HG03175 (cell line): ENCODE results near the gene KCTD15.
"Not testable (repeated sequence)": the region's sequence is repeated elsewhere in the genome, so short reads cannot be mapped to it uniquely, and the experiment has no call there.

Experiments
- ATAC-seq: cut with Tn5 transposase; IDR thresholded peaks from one replicate; pipeline ENCODE4 v1.9.1; 2021; ENCODE audit warnings: mild to moderate bottlenecking, moderate library complexity; ENCODE audit not compliant: unreplicated experiment

The KCTD15 gene

DNA sequence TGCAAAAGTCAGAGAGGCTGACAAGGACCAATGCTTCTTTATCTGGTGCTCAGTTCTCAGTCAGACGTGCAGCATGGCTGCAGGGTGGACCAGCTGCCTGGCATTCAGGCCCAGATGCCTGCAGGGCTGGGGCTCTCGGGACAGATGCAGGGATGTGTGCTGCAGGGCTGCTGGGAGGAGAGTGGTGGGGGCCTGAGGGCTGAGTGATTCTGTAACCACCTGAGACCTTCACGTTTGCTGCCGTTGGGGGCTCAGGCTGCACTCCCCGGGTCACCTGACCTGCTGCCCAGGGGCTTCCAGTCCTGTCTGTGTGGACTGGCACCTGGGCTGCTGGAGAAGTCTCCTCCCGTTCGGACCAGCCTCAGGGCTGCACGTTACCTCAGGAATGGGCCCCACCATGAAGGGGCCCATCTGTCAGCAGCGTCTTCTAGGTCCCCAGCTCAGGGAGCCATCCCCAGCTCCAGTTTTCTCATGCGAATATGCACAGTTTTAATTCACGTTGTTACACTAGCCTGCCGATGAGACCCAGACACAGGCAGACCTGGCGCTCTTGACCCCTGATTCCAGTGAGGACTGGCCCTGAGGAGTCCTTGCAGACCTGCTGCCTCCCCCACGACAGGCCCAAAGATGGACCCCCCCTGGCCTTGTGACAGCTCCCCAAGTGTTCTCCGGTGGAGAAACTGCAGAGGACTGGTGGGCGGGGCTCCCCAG lies 16.9 kb downstream of the KCTD15 start:
- no peak for ATAC-seq

DNA sequence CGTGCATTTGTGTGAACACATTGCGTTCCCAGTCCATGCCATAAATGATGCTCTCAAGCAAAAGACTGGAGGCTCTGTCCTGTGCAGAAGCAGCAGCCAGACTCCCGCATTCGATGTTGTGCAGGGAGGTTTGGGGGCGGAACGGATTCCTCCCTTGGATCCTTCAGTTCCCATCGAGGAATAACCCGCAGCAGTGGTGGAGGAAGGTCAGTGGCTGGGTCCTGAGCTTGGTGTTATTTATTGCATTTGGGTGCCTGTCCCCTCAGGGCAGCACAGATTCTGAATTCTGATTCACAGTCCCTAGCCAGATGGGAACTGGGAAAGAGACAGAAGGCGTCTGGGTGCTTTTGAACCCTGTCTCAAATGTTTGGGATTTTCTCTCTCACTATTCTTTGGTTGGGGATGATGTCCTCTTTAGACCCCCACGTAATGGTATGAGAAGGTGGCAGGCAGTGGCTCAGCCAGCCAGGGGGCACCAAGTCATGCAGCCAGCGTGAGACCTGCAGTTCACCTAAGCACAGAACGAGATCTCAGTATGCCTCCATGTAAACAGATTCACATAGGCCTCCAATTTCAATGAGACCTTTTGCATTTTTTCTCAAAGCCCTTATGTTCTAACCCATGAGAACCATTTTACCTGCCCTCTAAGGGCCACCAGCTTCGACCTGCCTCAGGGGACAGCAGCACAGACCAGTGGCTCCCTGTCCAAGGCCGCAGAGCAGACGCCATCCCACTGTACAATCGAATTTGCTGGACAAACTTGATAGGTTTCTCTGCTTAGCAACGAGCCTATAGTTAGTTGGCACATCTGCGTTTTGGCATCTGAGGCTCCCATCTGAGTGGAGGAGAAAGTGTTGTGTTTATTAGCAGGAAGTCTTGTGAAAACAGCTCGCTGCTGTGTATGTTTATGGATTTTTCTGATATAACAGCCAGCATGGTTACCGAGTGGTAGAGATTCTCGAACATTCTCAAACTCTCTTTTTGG lies 17.8 kb downstream of the KCTD15 start:
- ATAC-seq = no peak

DNA sequence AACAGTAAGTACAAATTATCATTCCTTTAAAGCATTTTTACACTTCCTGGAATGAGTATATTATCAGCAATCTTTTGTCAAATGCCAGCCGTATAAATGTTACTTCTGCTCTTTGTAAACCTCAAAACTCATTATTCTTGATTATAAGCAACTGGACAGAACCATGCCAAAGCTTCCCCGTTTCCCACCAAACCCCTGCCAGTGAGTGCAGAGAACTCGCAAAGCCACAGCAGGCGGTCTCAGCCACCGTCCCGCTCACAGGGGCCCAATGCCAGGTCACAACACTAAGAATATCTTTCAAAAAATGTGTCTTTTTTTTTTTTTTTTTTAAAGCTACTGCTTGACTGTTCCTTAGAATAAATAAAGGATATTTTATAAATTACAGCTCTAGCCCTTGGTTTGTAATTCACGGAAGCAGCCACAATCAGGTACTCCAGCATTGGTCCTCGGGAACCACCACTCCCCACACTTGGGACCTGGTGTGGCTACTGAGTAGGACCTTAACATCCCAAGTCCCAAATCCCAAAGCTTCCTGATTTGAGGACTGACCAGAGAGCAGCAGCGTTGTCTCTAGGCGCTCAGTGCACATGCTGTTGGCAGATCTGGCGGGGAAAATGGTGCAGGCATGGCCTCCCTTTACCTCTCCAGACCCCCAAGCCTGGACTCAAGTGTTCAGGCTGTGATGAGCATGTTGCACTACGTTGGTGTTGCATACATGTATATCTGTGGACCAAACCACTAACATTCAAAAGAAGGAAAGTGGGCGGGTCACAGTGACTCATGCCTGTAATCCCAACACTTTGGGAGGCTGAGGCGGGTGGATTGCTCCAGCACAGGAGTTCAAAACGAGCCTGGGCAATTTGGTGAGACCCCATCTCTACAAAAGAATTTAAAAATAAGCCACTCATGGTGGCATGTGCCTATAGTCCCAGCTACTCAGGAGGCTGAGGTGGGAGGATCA lies 19.0 kb downstream of the KCTD15 start:
- ATAC-seq = no peak

DNA sequence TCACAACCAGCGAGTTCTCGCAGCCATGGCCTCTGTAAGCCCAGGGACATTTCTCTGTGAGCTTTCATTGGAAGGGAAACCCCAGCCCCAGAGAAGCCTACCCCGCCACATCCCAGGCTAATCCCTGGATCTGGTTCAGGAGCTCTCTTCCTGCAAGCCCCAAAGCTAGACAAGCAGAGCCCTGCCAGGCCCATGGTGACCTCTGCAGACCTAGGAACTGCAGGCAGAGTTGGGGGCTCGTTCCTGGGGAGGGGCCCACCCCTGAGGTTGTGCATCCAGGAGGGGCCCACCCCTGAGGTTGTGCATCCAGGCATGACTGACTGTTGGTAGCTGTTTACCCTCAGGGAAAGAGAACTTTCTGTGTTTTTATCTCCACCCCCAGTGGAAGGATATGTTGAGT lies 21.7 kb downstream of the KCTD15 start:
- ATAC-seq = no peak

- ATAC-seq = not testable (repeated sequence)
Measured at GRCh38 chr19:33819078-33819477, 22.4 kb downstream of the KCTD15 start.

DNA sequence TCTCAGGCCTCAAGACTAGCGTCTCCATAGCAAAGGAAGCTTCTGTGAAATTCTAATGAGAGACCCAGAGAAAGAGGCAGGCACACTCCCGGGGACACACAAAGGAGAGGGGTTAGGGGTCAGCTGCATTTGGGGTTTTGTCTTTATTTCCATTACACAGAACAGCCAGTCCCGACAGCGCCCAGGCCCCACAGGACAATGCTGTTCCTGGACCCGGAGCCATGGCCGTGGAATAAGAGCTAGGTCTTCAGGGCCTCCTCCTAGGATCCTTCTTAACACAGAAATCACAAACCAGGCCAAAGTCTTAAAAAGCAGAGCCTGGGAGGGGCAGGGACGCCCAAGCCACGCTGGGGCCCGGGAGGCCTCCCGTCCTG lies 22.8 kb downstream of the KCTD15 start:
- ATAC-seq = no peak

DNA sequence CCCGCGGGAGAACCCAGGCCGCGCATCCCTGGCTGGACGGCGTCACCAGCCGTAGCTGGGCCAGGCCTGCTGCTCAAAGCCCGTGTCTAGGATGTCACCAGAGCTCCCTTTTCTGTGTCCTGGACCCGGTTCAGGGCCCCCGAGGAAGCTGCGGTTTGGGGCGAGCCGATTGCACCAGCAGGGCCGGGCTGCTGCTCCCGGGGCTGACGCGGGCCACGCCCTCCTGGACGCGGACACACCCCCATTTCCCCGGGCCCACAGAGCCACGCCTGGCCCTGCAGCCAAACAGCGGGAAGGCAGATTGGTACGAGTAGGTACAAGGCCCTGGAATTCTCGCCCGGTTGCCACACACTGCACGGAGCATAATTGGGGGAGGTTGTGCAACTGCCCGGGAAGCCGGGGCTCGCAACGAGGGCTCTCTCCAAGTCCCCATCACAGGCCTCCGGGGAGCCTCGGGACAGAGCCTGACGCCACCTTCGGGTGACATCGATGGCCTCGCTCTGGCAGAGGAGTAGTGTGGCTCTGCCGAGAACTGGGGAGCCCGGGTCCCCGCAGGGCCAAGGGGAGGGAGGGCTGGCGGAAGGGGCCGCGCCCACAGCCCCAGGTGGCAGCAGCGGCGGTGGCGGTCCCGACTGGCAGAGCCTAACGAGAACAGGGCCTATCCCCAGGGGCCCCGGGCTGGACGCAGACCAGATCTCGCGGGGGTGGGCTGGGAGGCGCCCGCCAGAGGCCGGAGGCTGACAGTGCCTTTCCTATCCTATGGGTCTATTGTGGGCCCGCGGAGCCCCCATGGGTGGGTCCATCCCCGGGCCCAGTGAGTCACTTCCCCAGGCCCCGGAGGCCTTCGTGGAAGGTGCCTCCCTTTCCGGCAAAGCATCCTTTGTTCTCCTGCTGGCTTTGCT lies 23.5 kb downstream of the KCTD15 start:
- peak; percentile 49 for ATAC-seq

DNA sequence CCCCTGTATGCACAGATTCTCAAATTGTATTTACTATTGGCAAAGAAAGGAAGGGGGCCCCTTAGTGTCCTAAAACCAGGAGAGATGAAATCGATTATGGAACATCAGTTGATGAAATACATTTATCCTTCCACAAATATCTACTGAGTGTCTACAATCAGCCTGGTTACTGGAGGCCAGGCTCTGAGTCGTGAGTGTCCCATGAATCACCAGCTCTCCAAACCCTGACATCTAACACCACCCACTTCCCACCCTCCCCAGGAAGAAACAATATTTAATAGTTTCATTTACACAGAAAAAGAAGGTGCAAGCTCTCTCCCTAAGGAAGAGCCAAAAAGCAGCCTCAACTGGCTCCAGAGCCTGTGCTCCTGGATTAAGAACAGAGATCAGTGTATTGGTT lies 25.2 kb downstream of the KCTD15 start:
- no peak for ATAC-seq

GRCh38 chr19:33823341-33823740 lies 26.7 kb downstream of the KCTD15 start:
- no peak for ATAC-seq

GRCh38 chr19:33825556-33825955 lies 28.9 kb downstream of the KCTD15 start:
- ATAC-seq = no peak

GRCh38 chr19:33826521-33826920 lies 29.9 kb downstream of the KCTD15 start:
- no peak for ATAC-seq

- ATAC-seq = no peak
Measured at GRCh38 chr19:33828266-33829075, 31.8 kb downstream of the KCTD15 start.

DNA sequence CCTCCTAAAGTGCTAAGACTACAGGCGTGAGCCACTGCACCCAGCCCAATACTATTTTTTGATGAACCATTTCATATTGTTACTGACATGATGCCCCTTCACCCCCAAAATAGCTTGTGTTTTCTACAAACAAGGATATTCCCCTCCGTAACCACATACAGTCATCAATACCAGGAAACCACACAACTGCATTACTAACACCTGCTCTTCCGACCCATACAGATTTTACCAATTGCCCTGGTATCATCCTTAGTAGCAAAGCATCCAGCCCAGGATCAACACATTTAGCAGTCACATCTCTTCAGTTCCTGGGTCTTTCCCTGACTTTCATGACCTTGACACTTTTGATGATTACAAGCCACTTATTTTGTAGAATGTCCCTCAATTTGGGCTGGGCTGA lies 33.6 kb downstream of the KCTD15 start:
- ATAC-seq = no peak

DNA sequence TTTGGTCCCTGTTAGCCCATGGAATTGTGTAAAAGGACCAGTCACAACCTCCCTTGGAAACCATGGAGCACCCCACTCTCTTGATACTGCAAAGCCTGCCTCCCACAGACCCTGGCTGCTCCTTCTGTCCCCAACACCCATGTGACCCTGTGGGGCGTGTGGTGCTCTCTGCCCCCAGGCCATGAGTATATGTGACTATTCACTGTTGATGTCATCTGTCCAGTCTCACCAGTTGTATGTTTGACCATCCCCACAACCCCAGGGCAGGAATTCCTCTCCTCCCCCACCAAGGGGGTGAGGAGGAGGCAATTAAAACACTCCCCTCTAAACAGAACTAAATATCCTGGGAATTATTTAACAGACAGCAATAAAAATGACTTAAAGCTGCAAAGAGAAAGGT lies 35.2 kb downstream of the KCTD15 start:
- no peak for ATAC-seq

GRCh38 chr19:33832633-33833032 lies 36.0 kb downstream of the KCTD15 start:
- ATAC-seq = no peak

GRCh38 chr19:33840382-33840781 lies 43.7 kb downstream of the KCTD15 start:
- ATAC-seq = no peak

DNA sequence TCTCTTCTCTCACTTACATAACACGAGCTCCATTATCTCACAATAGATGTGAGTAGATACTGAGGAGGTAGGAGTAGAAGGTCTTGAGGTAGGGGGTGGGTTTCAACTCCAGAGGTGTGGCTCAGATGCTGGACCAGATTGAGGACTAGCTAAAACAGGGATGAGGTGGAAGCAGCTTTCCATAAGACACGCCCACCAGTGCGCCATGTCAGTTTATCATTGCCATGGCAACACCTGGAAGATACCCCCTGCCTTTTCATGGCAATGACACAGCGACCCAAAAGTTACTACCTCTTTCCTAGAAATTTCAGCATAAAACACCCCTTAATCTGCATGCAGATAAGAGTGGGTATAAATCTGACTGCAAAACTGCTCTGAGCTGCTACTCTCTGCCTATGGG lies 44.1 kb downstream of the KCTD15 start:
- ATAC-seq = no peak

GRCh38 chr19:33841685-33842084 lies 45.0 kb downstream of the KCTD15 start:
- ATAC-seq = no peak

DNA sequence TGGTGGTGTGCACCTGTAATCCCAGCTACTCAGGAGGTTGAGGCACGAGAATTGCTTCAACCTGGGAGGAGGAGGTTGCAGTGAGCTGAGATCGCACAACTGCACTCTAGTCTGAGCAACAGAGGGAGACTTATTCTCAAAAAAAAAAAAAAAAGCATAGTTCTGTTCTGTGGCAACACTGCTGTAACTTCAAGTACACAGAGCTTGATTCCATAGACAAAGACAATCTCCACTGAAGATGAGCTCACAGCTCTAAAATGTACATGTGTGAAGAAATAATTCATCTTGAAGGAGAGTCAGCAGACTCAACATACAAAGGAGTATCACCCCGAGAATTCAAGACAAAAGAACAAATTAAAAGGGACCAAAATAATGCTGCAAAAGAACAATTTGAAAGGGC lies 47.8 kb downstream of the KCTD15 start:
- no peak for ATAC-seq
